WTC11 (cell line): ENCODE results near the gene CITED1. TPM values are rescaled to one million over a fixed set of nuclear protein-coding genes. Genes with fewer than 3 reads are reported as not detected.

Source experiments
- ATAC-seq: fragments of 200-7000 bp; cut with Tn5 transposase; 2 replicates; pipeline ENCODE4 v1.10.0; 2021; ENCODE audit warnings: mild to moderate bottlenecking, moderate library complexity
- CTCF ChIA-PET: fragments of 300-600 bp; sonication (Branson Sonifier 250); formaldehyde crosslinking; loops from one replicate; lab custom pipeline; 2021; ENCODE audit warnings: antibody characterized with exemption; lab: Charles Lee
- POLR2A ChIA-PET: fragments of 350-600 bp; sonication (Branson Sonifier 250); formaldehyde crosslinking; loops from one replicate; lab custom pipeline; 2021; ENCODE audit warnings: antibody characterized with exemption; lab: Charles Lee
- DNase-seq: peaks from one replicate; pipeline ENCODE4 v3.0.0; 2021; ENCODE audit warnings: low spot score
- H3K27ac Mint-ChIP-seq: 2 replicates; pipeline ENCODE4 v1.8.0; 2021; ENCODE audit warnings: mixed read lengths
- H3K27me3 Mint-ChIP-seq: 2 replicates; pipeline ENCODE4 v1.8.0; 2021; ENCODE audit warnings: low read depth, mild to moderate bottlenecking, moderate library complexity, mixed read lengths
- H3K36me3 Mint-ChIP-seq: 2 replicates; pipeline ENCODE4 v1.8.0; 2021; ENCODE audit warnings: mixed read lengths
- H3K4me1 Mint-ChIP-seq: 2 replicates; pipeline ENCODE4 v1.8.0; 2022; ENCODE audit warnings: mixed read lengths
- H3K4me3 Mint-ChIP-seq: 2 replicates; pipeline ENCODE4 v1.8.0; 2021; ENCODE audit warnings: mild to moderate bottlenecking, moderate library complexity, mixed read lengths
- H3K9me3 Mint-ChIP-seq: 2 replicates; pipeline ENCODE4 v1.8.0; 2021; ENCODE audit warnings: mixed read lengths
- ETV6 ChIP-seq: sonication (generic); formaldehyde crosslinking; IDR thresholded peaks from 2 replicates; pipeline ENCODE4 v1.8.1; 2022; ENCODE audit warnings: mild to moderate bottlenecking, missing genetic modification reagents
- FOXJ3 ChIP-seq: sonication (generic); formaldehyde crosslinking; IDR thresholded peaks from 2 replicates; pipeline ENCODE4 v1.9.0; 2021; ENCODE audit warnings: missing genetic modification reagents, mild to moderate bottlenecking, borderline replicate concordance
- HMGXB4 ChIP-seq: sonication (generic); formaldehyde crosslinking; IDR thresholded peaks from 2 replicates; pipeline ENCODE4 v1.8.1; 2023; ENCODE audit warnings: mild to moderate bottlenecking, moderate library complexity, missing genetic modification reagents
- JUN ChIP-seq: sonication (generic); formaldehyde crosslinking; IDR thresholded peaks from 2 replicates; pipeline ENCODE4 v1.8.0; 2023; ENCODE audit warnings: mild to moderate bottlenecking, missing genetic modification reagents
- MAX ChIP-seq: sonication (generic); formaldehyde crosslinking; IDR thresholded peaks from 2 replicates; pipeline ENCODE4 v1.8.0; 2022; ENCODE audit warnings: mild to moderate bottlenecking, missing genetic modification reagents
- MLX ChIP-seq: sonication (generic); formaldehyde crosslinking; IDR thresholded peaks from 2 replicates; pipeline ENCODE4 v1.8.1; 2023; ENCODE audit warnings: mild to moderate bottlenecking, missing genetic modification reagents, moderate library complexity
- OVOL2 ChIP-seq: fragments of 250-450 bp; sonication (Bioruptor Pico); IDR thresholded peaks from 2 replicates; pipeline ENCODE4 v1.9.0; 2021; ENCODE audit warnings: mild to moderate bottlenecking, borderline replicate concordance
- PRRX2 ChIP-seq: fragments of 250-450 bp; sonication (Bioruptor Pico); IDR thresholded peaks from 2 replicates; pipeline ENCODE4 v1.8.0; 2021; ENCODE audit warnings: mild to moderate bottlenecking
- RELA ChIP-seq: sonication (generic); formaldehyde crosslinking; IDR thresholded peaks from 2 replicates; pipeline ENCODE4 v1.8.1; 2022; ENCODE audit warnings: missing genetic modification reagents, mild to moderate bottlenecking, borderline replicate concordance
- SMAD3 ChIP-seq: sonication (generic); formaldehyde crosslinking; IDR thresholded peaks from 2 replicates; pipeline ENCODE4 v1.8.0; 2022; ENCODE audit warnings: missing genetic modification reagents, mild to moderate bottlenecking, borderline replicate concordance
- SOX15 ChIP-seq: fragments of 250-450 bp; sonication (Bioruptor Pico); IDR thresholded peaks from 2 replicates; pipeline ENCODE4 v1.9.0; 2021; ENCODE audit warnings: mild to moderate bottlenecking
- TCF7 ChIP-seq: sonication (generic); formaldehyde crosslinking; IDR thresholded peaks from 2 replicates; pipeline ENCODE4 v1.8.0; 2022; ENCODE audit warnings: mild to moderate bottlenecking, low read depth, missing genetic modification reagents, moderate library complexity
- ZNF121 ChIP-seq: sonication (generic); formaldehyde crosslinking; IDR thresholded peaks from 2 replicates; pipeline ENCODE4 v1.8.0; 2023; ENCODE audit warnings: missing genetic modification reagents
- ZNF425 ChIP-seq: fragments of 250-450 bp; sonication (Bioruptor Pico); conservative IDR thresholded peaks from 2 replicates; pipeline ENCODE4 v1.9.0; 2021; ENCODE audit warnings: mild to moderate bottlenecking
- ZNF671 ChIP-seq: fragments of 250-450 bp; sonication (Bioruptor Pico); IDR thresholded peaks from 2 replicates; pipeline ENCODE4 v1.8.0; 2021; ENCODE audit warnings: mild to moderate bottlenecking
- total RNA-seq: library from RNA; stranded (reverse); gene quantifications from 3 replicates; pipeline ENCODE4 v1.2.3, GENCODE V29; 2021
- TF ChIP-seq, protein P1 (sequence below): sonication (generic); formaldehyde crosslinking; IDR thresholded peaks from 2 replicates; pipeline ENCODE4 v1.8.0; 2022; ENCODE audit warnings: missing genetic modification reagents
- TF ChIP-seq, protein P2 (sequence below): fragments of 250-450 bp; sonication (Bioruptor Pico); IDR thresholded peaks from 2 replicates; pipeline ENCODE4 v1.8.0; 2021; ENCODE audit warnings: mild to moderate bottlenecking
- TF ChIP-seq, protein P3 (sequence below): sonication (generic); formaldehyde crosslinking; IDR thresholded peaks from 2 replicates; pipeline ENCODE4 v1.8.0; 2022; ENCODE audit warnings: mild to moderate bottlenecking, missing genetic modification reagents
- TF ChIP-seq, protein P4 (sequence below): sonication (generic); formaldehyde crosslinking; conservative IDR thresholded peaks from 2 replicates; pipeline ENCODE4 v1.8.1; 2023; ENCODE audit warnings: mild to moderate bottlenecking, low read depth, missing genetic modification reagents, moderate library complexity

The CITED1 gene
- total RNA-seq, 1 experiment from 2014 or later = 2.2 TPM

DNA sequence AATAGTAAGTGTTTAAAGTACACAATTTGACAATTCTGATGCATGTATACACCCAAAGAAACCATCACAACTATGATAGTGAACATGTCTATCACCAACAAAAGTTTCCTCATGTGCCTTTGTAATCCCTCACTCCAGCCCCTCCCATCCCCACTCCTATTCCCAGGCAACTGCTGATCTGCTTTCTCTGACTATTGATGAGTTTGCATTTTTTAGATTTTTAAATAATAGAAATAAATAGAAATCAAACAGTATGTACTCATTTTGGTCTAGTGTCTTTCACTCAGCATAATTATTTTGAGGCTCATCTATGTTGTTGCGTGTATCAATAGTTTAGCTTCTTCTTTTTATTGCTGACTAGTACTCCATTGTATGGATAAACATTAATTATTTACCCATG is 23.4 kb downstream of the CITED1 start (continued):
- TF ChIP-seq, protein P1, sequence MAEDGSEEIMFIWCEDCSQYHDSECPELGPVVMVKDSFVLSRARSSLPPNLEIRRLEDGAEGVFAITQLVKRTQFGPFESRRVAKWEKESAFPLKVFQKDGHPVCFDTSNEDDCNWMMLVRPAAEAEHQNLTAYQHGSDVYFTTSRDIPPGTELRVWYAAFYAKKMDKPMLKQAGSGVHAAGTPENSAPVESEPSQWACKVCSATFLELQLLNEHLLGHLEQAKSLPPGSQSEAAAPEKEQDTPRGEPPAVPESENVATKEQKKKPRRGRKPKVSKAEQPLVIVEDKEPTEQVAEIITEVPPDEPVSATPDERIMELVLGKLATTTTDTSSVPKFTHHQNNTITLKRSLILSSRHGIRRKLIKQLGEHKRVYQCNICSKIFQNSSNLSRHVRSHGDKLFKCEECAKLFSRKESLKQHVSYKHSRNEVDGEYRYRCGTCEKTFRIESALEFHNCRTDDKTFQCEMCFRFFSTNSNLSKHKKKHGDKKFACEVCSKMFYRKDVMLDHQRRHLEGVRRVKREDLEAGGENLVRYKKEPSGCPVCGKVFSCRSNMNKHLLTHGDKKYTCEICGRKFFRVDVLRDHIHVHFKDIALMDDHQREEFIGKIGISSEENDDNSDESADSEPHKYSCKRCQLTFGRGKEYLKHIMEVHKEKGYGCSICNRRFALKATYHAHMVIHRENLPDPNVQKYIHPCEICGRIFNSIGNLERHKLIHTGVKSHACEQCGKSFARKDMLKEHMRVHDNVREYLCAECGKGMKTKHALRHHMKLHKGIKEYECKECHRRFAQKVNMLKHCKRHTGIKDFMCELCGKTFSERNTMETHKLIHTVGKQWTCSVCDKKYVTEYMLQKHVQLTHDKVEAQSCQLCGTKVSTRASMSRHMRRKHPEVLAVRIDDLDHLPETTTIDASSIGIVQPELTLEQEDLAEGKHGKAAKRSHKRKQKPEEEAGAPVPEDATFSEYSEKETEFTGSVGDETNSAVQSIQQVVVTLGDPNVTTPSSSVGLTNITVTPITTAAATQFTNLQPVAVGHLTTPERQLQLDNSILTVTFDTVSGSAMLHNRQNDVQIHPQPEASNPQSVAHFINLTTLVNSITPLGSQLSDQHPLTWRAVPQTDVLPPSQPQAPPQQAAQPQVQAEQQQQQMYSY (CRISPR knock-in tag) = no peak
- TF ChIP-seq SMAD3 (CRISPR knock-in tag) (no peak), FOXJ3 (no peak)

GRCh38 chrX:72280321-72280845 is 25.3 kb downstream of the CITED1 start:
- ChIA-PET POLR2A (no interaction called here), CTCF (interaction anchor here (1.3 to 1.6 kb wide), 3 partner anchors 17 to 35 kb away, joined by 4 to 6 read pairs (median 4); no protein-coding TSS in a partner anchor)
- DNase-seq = no peak
- Mint-ChIP-seq H3K4me1 (peaks cover 12% of the 10 kb centered on the region), H3K27ac (no peak overlapping the region), H3K4me3 (no peak overlapping the region), H3K27me3 (no peaks in the 10 kb centered on the region; the same call in 1 of the 2 replicates), H3K9me3 (no peaks in the 10 kb centered on the region), H3K36me3 (peaks cover 11% of the 10 kb centered on the region)
- no peak for ATAC-seq
- TF ChIP-seq, protein P2, sequence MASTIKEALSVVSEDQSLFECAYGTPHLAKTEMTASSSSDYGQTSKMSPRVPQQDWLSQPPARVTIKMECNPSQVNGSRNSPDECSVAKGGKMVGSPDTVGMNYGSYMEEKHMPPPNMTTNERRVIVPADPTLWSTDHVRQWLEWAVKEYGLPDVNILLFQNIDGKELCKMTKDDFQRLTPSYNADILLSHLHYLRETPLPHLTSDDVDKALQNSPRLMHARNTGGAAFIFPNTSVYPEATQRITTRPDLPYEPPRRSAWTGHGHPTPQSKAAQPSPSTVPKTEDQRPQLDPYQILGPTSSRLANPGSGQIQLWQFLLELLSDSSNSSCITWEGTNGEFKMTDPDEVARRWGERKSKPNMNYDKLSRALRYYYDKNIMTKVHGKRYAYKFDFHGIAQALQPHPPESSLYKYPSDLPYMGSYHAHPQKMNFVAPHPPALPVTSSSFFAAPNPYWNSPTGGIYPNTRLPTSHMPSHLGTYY = no peak
- TF ChIP-seq JUN (CRISPR knock-in tag) (no peak), ZNF671 (CRISPR knock-in tag) (no peak), ZNF121 (CRISPR knock-in tag) (no peak), ZNF425 (CRISPR knock-in tag) (no peak), OVOL2 (CRISPR knock-in tag) (no peak), MAX (CRISPR knock-in tag) (no peak), ETV6 (CRISPR knock-in tag) (no peak), SOX15 (CRISPR knock-in tag) (no peak), MLX (CRISPR knock-in tag) (no peak), PRRX2 (no peak), TCF7 (CRISPR knock-in tag) (no peak), FOXJ3 (no peak), RELA (CRISPR knock-in tag) (no peak), HMGXB4 (no peak)
- TF ChIP-seq, protein P3, sequence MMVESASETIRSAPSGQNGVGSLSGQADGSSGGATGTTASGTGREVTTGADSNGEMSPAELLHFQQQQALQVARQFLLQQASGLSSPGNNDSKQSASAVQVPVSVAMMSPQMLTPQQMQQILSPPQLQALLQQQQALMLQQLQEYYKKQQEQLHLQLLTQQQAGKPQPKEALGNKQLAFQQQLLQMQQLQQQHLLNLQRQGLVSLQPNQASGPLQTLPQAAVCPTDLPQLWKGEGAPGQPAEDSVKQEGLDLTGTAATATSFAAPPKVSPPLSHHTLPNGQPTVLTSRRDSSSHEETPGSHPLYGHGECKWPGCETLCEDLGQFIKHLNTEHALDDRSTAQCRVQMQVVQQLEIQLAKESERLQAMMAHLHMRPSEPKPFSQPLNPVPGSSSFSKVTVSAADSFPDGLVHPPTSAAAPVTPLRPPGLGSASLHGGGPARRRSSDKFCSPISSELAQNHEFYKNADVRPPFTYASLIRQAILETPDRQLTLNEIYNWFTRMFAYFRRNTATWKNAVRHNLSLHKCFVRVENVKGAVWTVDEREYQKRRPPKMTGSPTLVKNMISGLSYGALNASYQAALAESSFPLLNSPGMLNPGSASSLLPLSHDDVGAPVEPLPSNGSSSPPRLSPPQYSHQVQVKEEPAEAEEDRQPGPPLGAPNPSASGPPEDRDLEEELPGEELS = no peak
- TF ChIP-seq, protein P4, sequence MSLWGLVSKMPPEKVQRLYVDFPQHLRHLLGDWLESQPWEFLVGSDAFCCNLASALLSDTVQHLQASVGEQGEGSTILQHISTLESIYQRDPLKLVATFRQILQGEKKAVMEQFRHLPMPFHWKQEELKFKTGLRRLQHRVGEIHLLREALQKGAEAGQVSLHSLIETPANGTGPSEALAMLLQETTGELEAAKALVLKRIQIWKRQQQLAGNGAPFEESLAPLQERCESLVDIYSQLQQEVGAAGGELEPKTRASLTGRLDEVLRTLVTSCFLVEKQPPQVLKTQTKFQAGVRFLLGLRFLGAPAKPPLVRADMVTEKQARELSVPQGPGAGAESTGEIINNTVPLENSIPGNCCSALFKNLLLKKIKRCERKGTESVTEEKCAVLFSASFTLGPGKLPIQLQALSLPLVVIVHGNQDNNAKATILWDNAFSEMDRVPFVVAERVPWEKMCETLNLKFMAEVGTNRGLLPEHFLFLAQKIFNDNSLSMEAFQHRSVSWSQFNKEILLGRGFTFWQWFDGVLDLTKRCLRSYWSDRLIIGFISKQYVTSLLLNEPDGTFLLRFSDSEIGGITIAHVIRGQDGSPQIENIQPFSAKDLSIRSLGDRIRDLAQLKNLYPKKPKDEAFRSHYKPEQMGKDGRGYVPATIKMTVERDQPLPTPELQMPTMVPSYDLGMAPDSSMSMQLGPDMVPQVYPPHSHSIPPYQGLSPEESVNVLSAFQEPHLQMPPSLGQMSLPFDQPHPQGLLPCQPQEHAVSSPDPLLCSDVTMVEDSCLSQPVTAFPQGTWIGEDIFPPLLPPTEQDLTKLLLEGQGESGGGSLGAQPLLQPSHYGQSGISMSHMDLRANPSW (CRISPR knock-in tag) = no peak
